Epithelial cell of esophagus (primary cell): ENCODE measurements around the gene ZFYVE9.
"Not testable (repeated sequence)": the region's sequence is repeated elsewhere in the genome, so short reads cannot be mapped to it uniquely, and the experiment has no call there.

ENCODE experiments used
- DNase-seq: peaks from one replicate; pipeline ENCODE4 v3.0.0; 2010; ENCODE audit warnings: low read depth
- H3K4me3 ChIP-seq: 2 replicates; pipeline ENCODE4 v1.5.1; 2011; ENCODE audit warnings: mild to moderate bottlenecking, low read length, control low read depth
- CTCF ChIP-seq: IDR thresholded peaks from 2 replicates; pipeline ENCODE4 v1.5.1; 2011; ENCODE audit warnings: low read depth, mild to moderate bottlenecking, low read length, control low read depth, inconsistent platforms; ENCODE audit not compliant: insufficient read depth; ENCODE audit errors: missing control alignments

ZFYVE9 gene

DNA sequence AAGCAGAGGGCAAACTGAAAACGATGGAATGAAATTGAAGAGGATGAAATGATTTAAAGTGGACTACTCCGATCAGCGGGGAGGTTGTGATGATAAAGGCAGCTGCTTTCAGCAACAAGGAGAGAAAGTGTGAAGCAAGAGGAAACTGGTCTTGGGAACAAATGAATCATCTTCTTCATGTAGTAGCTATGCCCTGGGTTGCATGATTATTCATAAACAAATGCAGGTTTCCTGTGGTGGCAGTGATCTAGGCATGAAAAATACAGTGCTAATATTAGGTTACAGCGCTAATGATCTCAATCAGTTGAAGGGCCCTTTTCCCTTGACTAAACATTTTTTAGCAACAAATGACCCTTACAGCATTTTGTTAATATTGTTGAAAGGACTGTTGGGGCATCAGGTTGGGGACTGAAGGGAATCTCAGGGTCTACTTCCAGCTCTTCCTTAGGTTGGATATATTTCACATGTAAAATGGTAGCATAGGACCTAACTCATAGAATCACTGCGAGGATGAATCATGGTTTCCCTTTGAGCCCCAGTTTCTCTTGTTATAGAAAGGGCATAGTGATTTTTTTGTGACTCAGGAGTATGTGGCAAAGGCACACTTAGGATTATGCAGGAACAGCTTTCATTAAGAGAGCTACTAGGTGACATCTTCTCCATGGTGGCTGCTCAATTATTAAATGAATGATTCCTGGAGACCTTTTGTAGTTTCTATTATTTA is 1.9 kb upstream of the ZFYVE9 start:
- H3K4me3 ChIP-seq = peak overlapping the region; percentile 5
- peak; percentile 96 for DNase-seq
- no peak for TF ChIP-seq CTCF

- H3K4me3 ChIP-seq = peak overlapping the region; percentile 40
- no peak for TF ChIP-seq CTCF
- peak; percentile 43 for DNase-seq
These were observed 1.0 kb upstream of the ZFYVE9 start for GRCh38 chr1:52140633-52141512.

GRCh38 chr1:52142220-52143183 is 613 bp downstream of the ZFYVE9 start:
- no peak for TF ChIP-seq CTCF
- DNase-seq = peak; percentile 57
- peak overlapping the region; percentile 79 for H3K4me3 ChIP-seq

- no peak for TF ChIP-seq CTCF
- no peak for DNase-seq
- no peak overlapping the region for H3K4me3 ChIP-seq
These were observed 3.2 kb downstream of the ZFYVE9 start for GRCh38 chr1:52145137-52145536.

GRCh38 chr1:52150445-52150844 is 8.6 kb downstream of the ZFYVE9 start:
- not testable (repeated sequence) for H3K4me3 ChIP-seq, DNase-seq

DNA sequence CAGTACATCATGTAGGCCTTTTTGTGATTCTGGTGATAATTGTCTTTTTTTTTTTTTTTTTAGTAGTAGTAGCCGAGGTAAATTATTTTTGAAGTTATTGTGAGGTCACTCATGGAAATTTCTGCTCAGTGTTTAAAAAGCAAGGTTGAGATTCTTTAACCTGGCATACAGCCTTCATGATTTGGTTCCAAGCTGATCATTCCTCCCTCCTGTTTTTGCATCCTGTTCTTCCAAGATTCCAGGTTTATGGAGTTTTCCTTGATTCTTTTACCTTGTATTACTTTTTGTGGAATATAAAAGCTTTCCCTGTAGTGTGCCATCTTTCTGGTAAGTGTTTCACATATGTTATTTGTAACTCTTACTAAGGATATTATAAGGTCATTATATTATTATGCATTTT is 9.1 kb downstream of the ZFYVE9 start:
- no peak for TF ChIP-seq CTCF
- DNase-seq = no peak
- H3K4me3 ChIP-seq = no peak overlapping the region
